Memory B cell (primary cell): Measurements from ENCODE around the gene PLAC1.

Experiments used
- ATAC-seq: fragments of 150-1000 bp; cut with Tn5 transposase; 2 replicates; pipeline ENCODE4 v1.10.0; 2021; ENCODE audit warnings: low read depth, mild to moderate bottlenecking, moderate library complexity
- DNase-seq, 2 donors: peaks; one replicate each; pipeline ENCODE4 v3.0.0; 2022; ENCODE audit warnings: low spot score in 2 of 2
- H3K27ac Mint-ChIP-seq: one replicate; pipeline ENCODE4 v1.8.0; 2022; ENCODE audit warnings: mild to moderate bottlenecking, moderate library complexity, mixed read lengths
- H3K27me3 Mint-ChIP-seq: one replicate; pipeline ENCODE4 v1.8.0; 2022; ENCODE audit warnings: mixed read lengths
- H3K36me3 Mint-ChIP-seq: one replicate; pipeline ENCODE4 v1.8.0; 2022; ENCODE audit warnings: mild to moderate bottlenecking, mixed read lengths
- H3K4me1 Mint-ChIP-seq: one replicate; pipeline ENCODE4 v1.8.0; 2022; ENCODE audit warnings: mixed read lengths
- H3K4me3 Mint-ChIP-seq: one replicate; pipeline ENCODE4 v1.8.0; 2022; ENCODE audit warnings: mild to moderate bottlenecking, moderate library complexity, mixed read lengths
- H3K9me3 Mint-ChIP-seq: one replicate; pipeline ENCODE4 v1.8.0; 2022; ENCODE audit warnings: mixed read lengths

PLAC1 gene

DNA sequence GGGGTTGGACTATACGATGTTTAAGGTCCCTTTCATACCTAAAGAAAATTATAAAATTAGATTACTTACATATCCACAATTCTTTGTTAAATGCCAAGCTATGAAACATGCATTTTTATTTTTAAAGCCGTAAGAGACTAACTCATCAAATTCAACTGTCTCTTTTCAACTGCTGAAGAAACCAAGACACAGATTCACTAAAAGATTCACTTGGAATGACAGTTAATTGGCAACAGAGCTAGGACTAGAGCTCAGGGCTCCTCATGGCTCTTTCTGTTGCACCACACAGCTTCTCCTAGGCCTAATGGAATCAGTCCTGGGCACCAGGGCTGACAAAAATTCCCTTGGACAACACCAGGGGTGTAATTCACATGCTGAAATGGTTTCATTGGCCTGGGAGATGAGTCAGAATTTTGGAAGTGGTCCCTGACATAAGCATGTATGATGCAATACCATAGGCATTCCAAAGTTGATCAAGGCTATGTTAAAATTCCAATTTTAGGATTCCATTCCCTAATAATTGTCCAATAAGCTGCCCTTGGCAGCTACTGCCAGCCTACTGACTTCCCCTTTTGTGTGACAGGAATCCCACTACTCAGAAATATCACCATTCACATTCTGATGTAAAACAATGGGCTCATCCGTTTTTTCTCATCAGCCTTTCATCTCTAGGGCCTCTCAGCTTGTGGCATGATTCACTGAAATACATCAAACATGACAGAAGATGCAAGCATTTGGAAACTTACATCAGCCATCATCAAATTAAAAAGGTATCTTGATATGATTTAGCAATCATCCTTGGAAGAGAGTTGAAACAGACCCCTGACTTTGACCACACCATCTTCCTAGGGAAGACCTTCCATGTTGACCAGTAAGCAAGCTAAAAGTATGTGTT lies 54.2 kb downstream of the PLAC1 start:
- H3K27me3 Mint-ChIP-seq: peaks cover 4% of the 10 kb centered on the region
- no peak for ATAC-seq
- H3K36me3 Mint-ChIP-seq: no peaks in the 10 kb centered on the region
- peaks cover 3% of the 10 kb centered on the region for H3K9me3 Mint-ChIP-seq
- H3K4me1 Mint-ChIP-seq: no peaks in the 10 kb centered on the region
- no peak for DNase-seq
- no peak overlapping the region for H3K27ac Mint-ChIP-seq
- H3K4me3 Mint-ChIP-seq: no peak overlapping the region

DNA sequence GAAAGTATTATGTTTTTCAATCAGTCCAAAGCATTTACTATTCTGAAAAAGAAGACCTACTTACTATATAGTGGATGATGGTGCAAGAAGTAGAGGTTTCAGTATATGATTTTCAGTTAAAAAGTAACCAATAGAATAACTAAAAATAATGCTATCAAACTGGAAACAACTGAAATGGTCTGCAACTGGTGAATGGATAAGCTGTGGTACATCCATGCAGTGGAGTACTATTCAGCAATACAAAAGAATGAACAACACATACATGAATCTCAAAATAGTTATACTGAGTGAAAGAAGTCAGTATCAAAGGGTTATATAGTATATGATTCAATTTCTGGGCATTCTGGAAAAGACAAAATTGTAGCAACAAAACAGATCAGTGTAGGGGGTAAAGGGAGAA lies 55.9 kb downstream of the PLAC1 start:
- Mint-ChIP-seq H3K27ac (no peak overlapping the region), H3K36me3 (no peaks in the 10 kb centered on the region), H3K27me3 (peaks cover 10% of the 10 kb centered on the region), H3K4me3 (no peak overlapping the region), H3K4me1 (no peaks in the 10 kb centered on the region), H3K9me3 (peaks cover 3% of the 10 kb centered on the region)
- DNase-seq: no peak
- no peak for ATAC-seq

DNA sequence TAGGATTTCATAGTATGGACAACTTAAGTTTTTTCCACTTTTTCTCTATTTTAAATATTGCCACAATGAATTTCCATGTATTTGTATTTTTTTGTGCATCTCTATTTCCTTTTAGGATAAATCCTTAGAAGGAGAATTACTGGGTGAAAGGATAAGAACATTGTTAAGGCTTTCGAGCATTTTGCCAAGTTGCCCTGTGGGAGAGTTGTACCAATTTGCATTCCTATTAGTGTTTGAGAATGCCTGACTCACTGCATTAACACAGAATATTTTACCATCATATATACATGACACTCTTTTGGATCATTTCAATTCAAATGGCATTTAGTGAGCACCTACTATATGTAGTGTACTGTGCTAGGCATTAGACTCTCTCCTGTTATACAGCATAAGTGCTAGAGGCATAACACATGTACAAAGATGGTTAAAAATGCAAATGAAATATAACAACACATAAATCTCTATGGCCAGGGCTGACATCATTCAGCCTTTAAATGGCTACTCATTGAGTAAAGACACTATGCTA lies 57.0 kb downstream of the PLAC1 start:
- peaks cover 10% of the 10 kb centered on the region for H3K27me3 Mint-ChIP-seq
- peaks cover 3% of the 10 kb centered on the region for H3K9me3 Mint-ChIP-seq
- no peaks in the 10 kb centered on the region for H3K36me3 Mint-ChIP-seq
- no peaks in the 10 kb centered on the region for H3K4me1 Mint-ChIP-seq
- ATAC-seq: no peak
- DNase-seq: no peak
- H3K27ac Mint-ChIP-seq: no peak overlapping the region
- no peak overlapping the region for H3K4me3 Mint-ChIP-seq

DNA sequence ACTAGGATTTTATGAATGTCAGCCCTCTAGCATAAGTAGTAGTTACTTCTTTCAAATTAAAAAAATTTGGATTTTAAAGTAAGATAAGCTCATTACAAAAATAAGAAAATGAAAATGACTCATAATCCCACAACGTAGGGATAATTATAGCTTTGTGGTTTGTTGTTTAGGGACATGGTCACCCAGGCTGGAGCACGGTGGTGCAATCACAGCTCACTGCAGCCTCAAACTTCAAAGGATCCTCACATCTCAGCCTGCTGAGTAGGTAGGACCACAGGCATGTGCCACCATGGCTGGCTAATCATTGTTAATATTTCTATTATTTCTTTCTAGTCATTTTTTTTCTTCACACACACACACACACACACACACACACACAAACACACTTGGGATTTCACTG lies 57.6 kb downstream of the PLAC1 start:
- ATAC-seq (no peak), DNase-seq (no peak)
- no peak overlapping the region for H3K27ac Mint-ChIP-seq
- H3K36me3 Mint-ChIP-seq: no peaks in the 10 kb centered on the region
- H3K4me1 Mint-ChIP-seq: no peaks in the 10 kb centered on the region
- no peak overlapping the region for H3K4me3 Mint-ChIP-seq
- peaks cover 10% of the 10 kb centered on the region for H3K27me3 Mint-ChIP-seq
- H3K9me3 Mint-ChIP-seq: peaks cover 3% of the 10 kb centered on the region

DNA sequence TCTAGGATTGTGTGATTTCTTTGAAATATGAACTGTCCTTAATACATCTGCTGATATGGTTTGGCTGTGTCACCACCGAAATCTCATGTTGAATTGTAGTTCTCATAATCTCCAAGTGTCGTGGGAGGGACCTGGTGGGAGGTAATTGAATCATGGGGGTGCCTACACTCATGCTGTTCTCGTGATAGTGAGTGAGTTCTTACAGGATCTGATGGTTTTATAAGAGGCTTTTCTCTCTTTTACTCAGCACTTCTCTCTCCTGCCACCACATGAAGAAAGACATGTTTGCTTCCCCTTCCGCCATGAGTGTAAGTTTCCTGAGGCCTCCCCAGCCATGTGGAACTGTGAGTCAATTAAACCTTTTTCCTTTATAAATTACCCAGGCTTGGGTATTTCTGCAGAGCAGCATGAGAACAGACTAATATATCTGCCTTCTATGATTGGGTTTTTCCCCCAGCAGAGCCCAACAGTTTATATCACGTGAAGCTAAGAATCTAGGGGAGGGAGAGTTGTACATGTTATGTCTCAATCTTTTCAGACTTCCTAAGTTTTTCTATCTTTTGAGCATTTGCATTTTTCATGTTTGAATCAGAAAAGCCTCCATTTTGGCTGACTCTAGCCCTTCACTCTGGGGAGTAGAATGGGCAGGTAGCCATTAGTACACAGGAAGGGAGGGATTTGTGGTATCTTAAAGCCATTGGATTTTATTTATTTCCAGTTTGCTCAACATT lies 58.9 kb downstream of the PLAC1 start:
- no peak overlapping the region for H3K4me3 Mint-ChIP-seq
- peaks cover 3% of the 10 kb centered on the region for H3K9me3 Mint-ChIP-seq
- H3K27me3 Mint-ChIP-seq: peaks cover 13% of the 10 kb centered on the region
- no peaks in the 10 kb centered on the region for H3K36me3 Mint-ChIP-seq
- DNase-seq (no peak), ATAC-seq (no peak)
- H3K27ac Mint-ChIP-seq: no peak overlapping the region
- no peaks in the 10 kb centered on the region for H3K4me1 Mint-ChIP-seq

DNA sequence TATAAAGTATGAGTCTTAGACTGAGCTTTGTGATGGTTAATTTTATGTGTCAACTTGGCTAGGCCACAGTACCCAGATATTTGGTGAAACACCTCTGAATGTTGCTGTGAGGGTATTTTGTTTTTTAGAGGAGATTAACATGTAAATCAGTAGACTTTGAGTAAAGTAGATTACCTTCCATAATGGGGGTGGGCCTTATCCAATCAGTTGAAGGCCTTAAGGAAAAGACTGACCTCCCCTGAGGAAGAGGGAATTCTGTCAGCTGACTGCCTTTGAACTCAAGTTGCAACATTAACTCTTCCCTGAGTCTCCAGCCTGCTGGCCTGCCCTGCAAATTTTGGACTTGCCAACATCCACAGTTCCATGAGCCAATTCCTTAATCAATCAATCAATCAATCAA lies 66.0 kb downstream of the PLAC1 start:
- H3K27ac Mint-ChIP-seq: no peak overlapping the region
- no peaks in the 10 kb centered on the region for H3K4me1 Mint-ChIP-seq
- no peak for ATAC-seq
- no peak overlapping the region for H3K4me3 Mint-ChIP-seq
- no peaks in the 10 kb centered on the region for H3K36me3 Mint-ChIP-seq
- peaks cover 12% of the 10 kb centered on the region for H3K27me3 Mint-ChIP-seq
- DNase-seq: no peak
- no peaks in the 10 kb centered on the region for H3K9me3 Mint-ChIP-seq

DNA sequence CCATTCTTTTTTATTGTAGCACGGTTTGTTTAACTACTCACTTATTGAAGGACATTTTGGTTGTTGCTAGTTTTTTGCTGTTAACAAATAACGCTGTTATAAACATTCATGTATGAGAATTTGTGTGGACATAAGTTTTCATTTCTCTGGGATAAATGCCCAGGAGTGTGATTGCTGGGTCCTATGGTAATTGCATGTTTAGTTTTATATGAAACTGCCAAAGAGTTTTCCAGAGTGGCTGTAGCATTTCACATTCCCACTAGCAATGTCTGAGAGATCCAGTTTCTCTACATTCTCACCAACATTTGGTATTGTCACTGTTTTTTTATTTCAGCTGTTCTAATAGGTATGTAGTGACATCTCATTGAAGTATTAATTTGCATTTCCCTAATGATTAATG lies 66.8 kb downstream of the PLAC1 start:
- peaks cover 12% of the 10 kb centered on the region for H3K27me3 Mint-ChIP-seq

DNA sequence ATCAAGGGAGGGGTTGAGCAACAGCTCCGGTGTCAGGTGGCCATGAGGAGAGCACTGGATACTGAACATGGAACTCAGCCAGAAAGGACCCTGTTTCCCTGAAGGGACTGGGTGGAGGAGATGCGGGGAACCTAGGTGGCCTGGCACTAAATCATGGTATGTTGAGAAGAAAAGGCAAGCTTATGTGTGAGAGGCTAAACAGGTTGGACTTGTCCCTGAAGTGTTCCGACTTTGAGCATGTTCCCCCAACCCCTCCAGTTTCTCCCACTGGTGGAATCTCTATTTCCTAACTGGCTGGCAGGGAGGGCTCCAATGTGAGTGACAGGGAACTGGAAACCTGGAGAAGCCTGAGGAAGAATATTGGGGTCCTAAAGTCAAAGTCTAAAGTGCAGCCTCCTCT lies 69.5 kb downstream of the PLAC1 start:
- H3K27ac Mint-ChIP-seq: no peak overlapping the region

More for the DNA sequence above, 66.8 kb downstream of the PLAC1 start:
- Mint-ChIP-seq H3K9me3 (no peaks in the 10 kb centered on the region), H3K36me3 (no peaks in the 10 kb centered on the region), H3K4me3 (no peak overlapping the region), H3K27ac (no peak overlapping the region), H3K4me1 (no peaks in the 10 kb centered on the region)
- ATAC-seq (no peak), DNase-seq (no peak)

DNA sequence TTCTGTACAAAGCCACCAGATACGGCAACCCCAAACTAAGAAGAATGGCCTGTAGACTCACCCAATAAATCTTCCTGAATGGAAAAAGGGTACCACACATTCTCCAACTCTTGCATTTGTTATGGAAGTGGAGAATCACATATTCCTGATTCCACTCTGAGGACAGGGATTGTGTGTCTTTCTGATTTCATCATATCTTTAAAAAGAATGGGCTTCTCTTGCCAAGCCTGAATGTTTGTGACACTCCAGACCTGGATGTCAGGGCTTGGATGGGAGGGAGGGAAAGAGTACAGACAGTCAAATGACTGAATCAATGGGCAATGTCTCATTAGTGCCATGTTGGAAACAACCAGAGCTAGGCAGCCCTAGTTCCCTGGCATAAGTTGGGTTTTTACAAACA lies 77.4 kb downstream of the PLAC1 start:
- H3K27ac Mint-ChIP-seq: no peak overlapping the region

More for the DNA sequence above, 69.5 kb downstream of the PLAC1 start:
- Mint-ChIP-seq H3K9me3 (no peaks in the 10 kb centered on the region), H3K36me3 (no peaks in the 10 kb centered on the region), H3K27me3 (peaks cover 9% of the 10 kb centered on the region), H3K4me3 (no peak overlapping the region), H3K4me1 (no peaks in the 10 kb centered on the region)
- ATAC-seq (no peak), DNase-seq (no peak)

DNA sequence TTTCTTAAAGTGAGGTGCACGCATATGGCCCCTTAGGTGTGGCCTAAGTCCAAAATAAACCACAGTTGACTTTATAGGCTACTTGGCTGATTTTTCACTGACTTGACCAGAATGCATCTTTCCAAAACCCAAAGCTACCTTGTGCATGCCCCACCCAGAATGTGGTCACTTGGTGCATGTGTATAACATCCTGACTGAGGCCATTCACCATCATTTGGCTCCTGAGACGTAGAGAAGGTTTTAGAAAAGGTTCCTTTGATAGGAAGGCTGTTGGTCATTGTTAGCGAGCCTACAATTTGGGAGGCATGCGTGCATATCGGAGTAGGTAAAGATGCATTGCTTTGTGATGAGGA lies 84.6 kb downstream of the PLAC1 start:
- Mint-ChIP-seq H3K9me3 (no peaks in the 10 kb centered on the region), H3K27me3 (peaks cover 6% of the 10 kb centered on the region), H3K4me1 (no peaks in the 10 kb centered on the region), H3K4me3 (no peak overlapping the region), H3K36me3 (no peaks in the 10 kb centered on the region), H3K27ac (no peak overlapping the region)
- ATAC-seq: no peak
- DNase-seq: no peak

More for the DNA sequence above, 77.4 kb downstream of the PLAC1 start:
- no peaks in the 10 kb centered on the region for H3K36me3 Mint-ChIP-seq
- H3K4me1 Mint-ChIP-seq: no peaks in the 10 kb centered on the region
- ATAC-seq (no peak), DNase-seq (no peak)
- no peak overlapping the region for H3K4me3 Mint-ChIP-seq
- peaks cover 3% of the 10 kb centered on the region for H3K27me3 Mint-ChIP-seq
- no peaks in the 10 kb centered on the region for H3K9me3 Mint-ChIP-seq

DNA sequence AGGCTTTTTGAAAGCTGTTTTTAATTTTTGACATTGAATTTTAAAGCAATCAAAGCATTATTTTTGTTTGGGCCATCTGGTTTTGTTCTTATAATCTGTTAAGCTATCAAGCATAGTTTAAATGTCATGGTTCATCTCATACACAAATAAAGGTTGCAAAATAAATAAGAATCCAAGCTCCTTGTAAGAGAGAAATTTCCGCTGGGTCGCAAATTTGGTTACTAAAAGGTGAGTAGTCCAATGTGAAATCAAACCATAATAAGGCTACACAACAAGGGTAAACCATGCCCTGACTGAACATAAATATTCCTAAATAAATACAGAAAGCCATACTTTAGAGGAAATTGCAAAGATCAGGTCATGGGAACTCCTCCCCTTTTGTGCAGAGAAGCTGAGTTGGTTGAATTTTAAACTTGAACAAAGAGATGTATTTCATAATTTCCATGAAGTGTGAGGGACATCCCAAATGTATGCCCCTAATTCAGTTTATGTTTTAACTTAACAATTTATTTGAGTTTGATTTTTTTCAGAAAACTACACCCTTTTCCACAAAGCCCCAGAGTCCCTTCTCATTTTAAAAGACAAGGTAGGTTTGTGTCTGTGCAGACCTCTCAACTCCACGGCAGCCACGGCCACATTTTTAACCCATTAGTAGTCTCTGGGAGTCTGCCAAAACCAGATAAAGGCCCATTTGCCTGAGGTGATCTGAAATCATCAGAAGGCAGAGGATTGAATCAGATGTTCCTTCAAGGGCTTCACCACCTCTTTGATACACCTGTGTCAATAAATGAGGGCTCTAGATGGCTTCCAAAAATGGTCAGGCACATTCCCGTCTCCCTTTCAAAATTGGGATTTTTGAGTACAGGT lies 85.2 kb downstream of the PLAC1 start:
- Mint-ChIP-seq H3K36me3 (no peaks in the 10 kb centered on the region), H3K27ac (no peak overlapping the region), H3K27me3 (peaks cover 6% of the 10 kb centered on the region), H3K9me3 (no peaks in the 10 kb centered on the region), H3K4me3 (no peak overlapping the region), H3K4me1 (no peaks in the 10 kb centered on the region)
- ATAC-seq: no peak
- no peak for DNase-seq

DNA sequence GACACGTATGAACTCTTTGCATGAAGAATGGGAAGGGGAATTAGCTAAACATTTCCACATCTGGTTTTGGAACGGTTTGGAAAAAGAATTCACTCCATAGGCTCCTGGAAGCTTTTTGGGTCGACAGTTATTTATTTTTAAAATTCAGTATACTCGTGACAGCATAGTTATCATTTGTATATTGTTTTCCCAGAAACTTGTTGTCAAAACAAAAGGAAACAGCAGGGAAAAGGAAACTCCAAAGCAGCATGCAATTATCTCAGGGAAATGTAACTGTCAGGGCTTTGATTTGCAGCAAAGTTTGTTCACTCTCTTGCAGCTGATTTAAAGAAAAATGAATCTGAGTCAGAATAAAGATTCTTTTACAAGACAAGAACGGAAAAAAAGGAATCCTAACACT lies 86.5 kb downstream of the PLAC1 start:
- no peaks in the 10 kb centered on the region for H3K9me3 Mint-ChIP-seq

DNA sequence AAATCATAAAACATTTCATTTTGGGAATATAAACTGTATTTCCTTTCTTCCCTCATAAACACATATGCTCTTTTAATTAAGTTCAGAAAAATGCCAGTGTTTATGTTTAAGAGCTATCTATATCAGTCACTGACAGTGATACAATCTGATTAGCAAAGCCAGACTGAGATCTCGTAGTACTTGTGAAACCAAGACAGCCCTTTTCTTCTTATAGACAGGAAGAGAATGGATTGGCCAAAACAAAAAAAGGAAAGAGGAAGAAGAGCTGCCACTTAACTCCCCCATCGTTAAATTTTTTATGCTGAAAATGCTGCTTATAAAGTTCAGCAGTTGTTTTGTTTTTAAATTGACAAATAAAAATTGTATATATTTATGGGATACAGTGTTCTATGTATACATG lies 87.4 kb downstream of the PLAC1 start:
- H3K27me3 Mint-ChIP-seq: peaks cover 3% of the 10 kb centered on the region
- ATAC-seq (no peak), DNase-seq (no peak)
- no peak overlapping the region for H3K4me3 Mint-ChIP-seq
- no peaks in the 10 kb centered on the region for H3K9me3 Mint-ChIP-seq
- H3K4me1 Mint-ChIP-seq: no peaks in the 10 kb centered on the region
- no peaks in the 10 kb centered on the region for H3K36me3 Mint-ChIP-seq
- H3K27ac Mint-ChIP-seq: no peak overlapping the region

More for the DNA sequence above, 86.5 kb downstream of the PLAC1 start:
- H3K4me3 Mint-ChIP-seq: no peak overlapping the region
- H3K4me1 Mint-ChIP-seq: no peaks in the 10 kb centered on the region
- H3K36me3 Mint-ChIP-seq: no peaks in the 10 kb centered on the region
- no peak overlapping the region for H3K27ac Mint-ChIP-seq
- DNase-seq: no peak
- peaks cover 6% of the 10 kb centered on the region for H3K27me3 Mint-ChIP-seq
- ATAC-seq: no peak

DNA sequence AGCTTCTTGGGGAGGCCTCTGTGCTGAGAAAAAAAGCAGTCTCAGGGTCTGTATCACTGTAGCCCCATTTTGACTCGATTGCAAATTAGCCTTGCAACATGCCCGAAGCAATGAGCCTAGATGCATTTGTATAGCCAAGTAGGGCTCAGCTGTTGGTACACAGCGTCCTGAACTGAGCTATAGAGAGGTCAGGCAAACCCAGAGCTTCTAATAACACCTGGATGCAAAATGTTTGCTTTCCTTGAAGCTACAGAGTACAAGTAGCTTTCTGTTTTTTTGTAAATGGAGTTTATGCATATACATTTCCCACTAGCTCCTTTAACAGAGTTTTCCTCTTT lies 87.8 kb downstream of the PLAC1 start:
- Mint-ChIP-seq H3K36me3 (no peaks in the 10 kb centered on the region), H3K27me3 (peaks cover 4% of the 10 kb centered on the region), H3K9me3 (no peaks in the 10 kb centered on the region), H3K27ac (no peak overlapping the region), H3K4me1 (no peaks in the 10 kb centered on the region), H3K4me3 (no peak overlapping the region)
- no peak for DNase-seq
- ATAC-seq: no peak
